ENCODE measurements around the gene ITIH1.

The ITIH1 gene

DNA sequence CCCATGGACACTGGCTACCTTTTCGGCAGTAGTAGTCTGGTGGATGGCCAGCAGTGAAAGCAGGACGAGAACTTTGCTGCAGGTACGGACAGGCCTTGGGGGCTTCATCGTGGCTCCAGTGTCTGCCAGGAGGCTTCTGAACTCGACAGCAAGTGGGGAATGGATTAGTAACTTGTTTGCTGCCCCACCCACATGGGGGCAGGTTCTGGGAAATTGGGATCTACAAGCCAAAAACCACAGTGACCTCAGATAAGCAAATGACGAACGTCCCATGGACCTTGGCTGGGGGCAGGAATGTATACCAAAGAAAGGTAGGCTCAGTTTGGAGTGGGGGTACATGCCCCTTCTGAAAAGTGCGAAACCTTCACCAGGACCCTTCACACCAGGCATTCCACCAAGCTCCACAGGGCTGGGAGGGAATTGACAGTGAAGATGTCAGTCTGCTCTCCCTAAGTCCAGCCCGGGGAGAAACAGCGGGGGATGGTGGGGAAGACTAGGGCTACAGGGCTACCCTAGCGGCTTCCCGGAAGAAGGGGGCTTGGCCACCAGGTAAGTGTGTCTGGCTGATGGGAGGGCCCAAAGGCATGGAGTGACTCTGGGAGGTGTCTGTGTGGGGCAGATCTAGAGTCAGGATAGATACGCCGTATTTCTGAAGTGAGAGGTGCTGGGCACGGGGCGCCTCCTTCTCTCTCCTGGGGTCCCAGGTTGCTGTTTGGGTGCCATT lies 53.3 kb downstream of the ITIH1 start, which contains the start of gene ITIH4:
TSS of gene ITIH4 (minus strand) at position 138 of the 724 bp plus-strand sequence. CDS start at position 108, 30 bp downstream.
- Mint-ChIP-seq H3K4me1 (ENCODE audit: low read depth) (no peaks in the 10 kb centered on the region), H3K4me3 (no peak within 1 kb of the TSS), H3K36me3 (no peaks in the 10 kb centered on the region), H3K9me3 (ENCODE audit: low read depth) (no peaks in the 10 kb centered on the region), H3K27me3 (no peaks in the 10 kb centered on the region), H3K27ac (no peak within 1 kb of the TSS)

DNA sequence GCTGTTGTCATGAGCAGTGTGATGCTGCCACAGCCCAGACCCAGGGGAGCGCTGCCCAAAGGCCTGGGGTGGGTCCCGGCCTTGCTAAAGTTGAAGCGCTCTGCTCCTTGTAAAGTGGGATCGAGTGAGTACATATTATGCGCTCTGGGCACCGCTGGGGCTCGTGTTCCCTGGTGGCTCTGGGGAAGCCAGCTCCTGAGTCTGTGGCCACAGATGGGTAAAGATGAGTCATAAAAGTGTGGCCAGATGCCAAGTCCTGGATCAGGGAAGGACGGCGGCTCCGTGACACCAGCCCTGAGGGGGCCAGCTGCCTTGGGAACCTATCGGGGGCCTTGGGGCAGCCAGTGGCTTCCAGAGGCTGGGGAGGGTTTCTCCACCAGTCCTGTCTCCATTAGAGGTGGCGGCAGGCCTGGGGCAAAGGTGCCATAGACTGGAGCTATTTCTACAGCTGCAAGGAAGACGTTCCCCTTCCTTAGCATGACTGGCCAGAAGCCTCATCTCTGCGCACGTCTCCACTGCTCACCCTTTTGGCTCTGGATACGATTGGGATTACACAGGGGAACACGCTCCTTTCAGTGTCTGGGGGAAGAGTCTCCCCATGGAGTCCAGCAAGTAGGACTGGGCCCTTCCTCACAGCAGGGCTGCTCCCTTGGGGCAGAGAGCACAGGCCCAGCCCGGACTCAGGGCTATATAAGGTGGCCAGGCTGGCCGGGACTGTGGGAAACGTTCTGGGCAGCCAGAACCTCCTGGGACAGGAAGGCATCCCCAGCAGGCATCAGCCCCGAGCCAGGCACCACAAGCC lies 54.3 kb downstream of the ITIH1 start:
- H3K27ac Mint-ChIP-seq, result no peak overlapping the region
- H3K9me3 Mint-ChIP-seq (ENCODE audit: low read depth), result no peaks in the 10 kb centered on the region
- no peaks in the 10 kb centered on the region for H3K4me1 Mint-ChIP-seq (ENCODE audit: low read depth)
- H3K4me3 Mint-ChIP-seq, result no peak overlapping the region
- no peaks in the 10 kb centered on the region for H3K27me3 Mint-ChIP-seq
- H3K36me3 Mint-ChIP-seq, result no peaks in the 10 kb centered on the region

DNA sequence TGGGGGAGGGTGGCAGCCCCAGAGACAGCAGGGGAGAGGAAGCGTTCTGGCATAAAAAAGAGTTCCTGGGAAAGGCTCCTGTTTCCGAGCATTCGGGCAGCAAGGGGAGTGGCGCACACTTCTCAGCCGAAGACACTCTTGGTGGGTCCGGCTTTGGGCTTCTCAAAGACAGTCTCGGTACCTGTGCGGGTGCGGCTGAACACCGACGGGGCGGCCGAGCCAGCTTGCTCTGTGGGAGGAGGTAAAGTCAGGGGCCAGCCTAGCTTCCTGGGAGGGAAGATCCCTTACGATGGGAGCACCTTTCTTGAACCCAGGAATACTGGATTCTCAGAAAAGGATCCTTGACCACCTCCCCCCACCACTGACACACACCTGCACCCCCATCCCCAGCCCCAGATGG lies 55.8 kb downstream of the ITIH1 start:
- H3K4me3 Mint-ChIP-seq, result no peak overlapping the region
- H3K27me3 Mint-ChIP-seq, result no peaks in the 10 kb centered on the region
- H3K9me3 Mint-ChIP-seq (ENCODE audit: low read depth), result no peaks in the 10 kb centered on the region
- H3K4me1 Mint-ChIP-seq (ENCODE audit: low read depth), result peaks cover 4% of the 10 kb centered on the region
- H3K27ac Mint-ChIP-seq, result no peak overlapping the region
- no peaks in the 10 kb centered on the region for H3K36me3 Mint-ChIP-seq

DNA sequence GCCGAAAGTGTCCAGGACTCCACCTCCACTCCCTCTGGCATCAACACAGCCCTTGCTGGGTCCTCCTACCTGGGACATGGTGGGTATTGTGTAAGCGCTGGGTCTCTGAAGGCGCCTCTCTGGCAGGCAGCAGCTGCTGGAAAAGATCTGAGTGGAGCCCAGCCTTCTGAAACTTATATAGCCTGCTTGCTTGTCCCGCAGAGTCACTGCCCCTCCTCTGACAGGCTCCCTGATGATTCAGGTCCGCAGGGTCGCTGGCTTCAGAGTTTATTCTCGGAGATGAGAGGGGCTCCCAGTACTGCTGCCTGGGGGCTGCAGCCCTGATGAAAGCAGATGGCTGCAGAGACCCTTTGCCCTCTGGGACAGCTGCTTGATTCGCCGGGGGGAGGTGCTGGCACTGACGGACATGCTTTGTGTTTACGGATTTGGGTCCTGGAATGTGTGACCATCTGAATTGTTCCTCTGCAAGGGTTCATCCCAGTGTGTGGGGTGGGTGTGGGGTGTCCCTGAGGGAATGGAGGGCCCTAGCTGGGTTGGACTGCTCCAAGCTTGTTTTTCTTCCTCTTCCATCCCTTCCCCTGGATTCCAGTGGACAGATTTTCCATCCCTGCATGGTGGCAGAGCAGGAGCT lies 57.6 kb downstream of the ITIH1 start, which contains the start of gene MUSTN1:
TSS of gene MUSTN1 (minus strand) at position 149 of the 631 bp plus-strand sequence. CDS start at position 78, 71 bp downstream.
- peaks cover 16% of the 10 kb centered on the region for H3K4me1 Mint-ChIP-seq (ENCODE audit: low read depth)
- H3K27me3 Mint-ChIP-seq, result no peaks in the 10 kb centered on the region
- H3K36me3 Mint-ChIP-seq, result no peaks in the 10 kb centered on the region
- no peaks in the 10 kb centered on the region for H3K9me3 Mint-ChIP-seq (ENCODE audit: low read depth)
- H3K4me3 Mint-ChIP-seq, result no peak within 1 kb of the TSS
- no peak within 1 kb of the TSS for H3K27ac Mint-ChIP-seq

- Mint-ChIP-seq H3K27me3 (no peaks in the 10 kb centered on the region), H3K27ac (no peak overlapping the region), H3K9me3 (ENCODE audit: low read depth) (no peaks in the 10 kb centered on the region), H3K4me1 (ENCODE audit: low read depth) (peaks cover 16% of the 10 kb centered on the region), H3K36me3 (no peaks in the 10 kb centered on the region), H3K4me3 (no peak overlapping the region)
Observed at GRCh38 chr3:52835766-52836470, 58.5 kb downstream of the ITIH1 start.

DNA sequence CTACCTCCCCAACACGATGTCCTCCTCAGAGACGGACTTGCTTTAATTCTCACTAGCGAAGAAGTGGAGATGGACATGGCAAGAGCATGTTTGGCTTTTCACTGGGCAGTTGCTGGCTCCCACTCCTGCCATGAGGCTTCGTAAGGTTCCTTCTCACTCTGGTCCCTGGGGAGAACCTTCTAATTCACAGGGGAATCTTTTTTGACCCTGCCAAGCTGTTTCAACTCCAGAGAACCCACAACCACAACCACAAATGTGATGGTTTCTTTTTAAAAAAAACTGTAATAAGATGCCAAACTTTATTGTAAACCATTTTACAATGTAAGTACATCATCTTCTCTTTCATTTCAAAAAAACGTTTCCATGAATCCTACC lies 59.1 kb downstream of the ITIH1 start:
- Mint-ChIP-seq H3K4me1 (ENCODE audit: low read depth) (peaks cover 16% of the 10 kb centered on the region), H3K4me3 (no peak overlapping the region), H3K27ac (no peak overlapping the region), H3K36me3 (no peaks in the 10 kb centered on the region), H3K27me3 (no peaks in the 10 kb centered on the region), H3K9me3 (ENCODE audit: low read depth) (no peaks in the 10 kb centered on the region)

- Mint-ChIP-seq H3K27me3 (no peaks in the 10 kb centered on the region), H3K36me3 (no peaks in the 10 kb centered on the region), H3K27ac (no peak overlapping the region), H3K4me1 (ENCODE audit: low read depth) (peaks cover 16% of the 10 kb centered on the region), H3K9me3 (ENCODE audit: low read depth) (no peaks in the 10 kb centered on the region), H3K4me3 (no peak overlapping the region)
Observed at GRCh38 chr3:52836986-52837385, 59.6 kb downstream of the ITIH1 start.

DNA sequence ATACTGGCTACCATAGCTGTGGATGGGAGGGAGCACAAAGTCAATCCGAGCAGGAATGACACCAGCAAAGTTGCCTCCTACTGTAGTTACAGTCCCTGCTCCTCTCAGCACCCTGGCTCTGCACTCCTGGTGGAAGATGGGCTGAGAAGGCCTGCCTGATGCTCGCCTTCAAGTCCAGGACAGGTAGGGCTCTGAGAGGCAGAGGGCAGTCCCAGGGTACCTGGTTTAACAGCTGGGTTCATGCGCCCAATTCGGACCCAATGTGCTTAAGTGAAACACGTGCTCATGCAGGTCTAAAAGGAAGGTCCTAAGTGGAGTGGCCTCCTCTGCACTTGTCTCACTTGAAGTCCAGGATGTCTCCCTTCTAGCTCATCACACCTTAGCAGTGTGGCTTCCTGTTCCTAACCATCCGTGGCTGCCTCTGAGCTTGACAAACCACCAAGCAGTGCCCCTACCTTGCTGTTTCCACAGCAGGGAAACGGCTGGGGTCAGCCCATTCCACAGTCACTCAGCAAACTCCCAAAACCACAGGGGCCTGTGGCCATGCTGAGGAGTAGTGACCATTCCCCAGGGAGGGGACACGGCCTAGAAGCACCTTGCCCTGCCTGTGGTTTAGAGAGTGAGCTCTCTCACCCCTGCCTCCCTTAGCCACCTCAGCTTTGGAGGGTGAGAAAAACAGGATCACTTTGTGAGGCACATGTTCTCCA lies 61.3 kb downstream of the ITIH1 start:
- H3K27ac Mint-ChIP-seq, result no peak overlapping the region
- no peak overlapping the region for H3K4me3 Mint-ChIP-seq
- no peaks in the 10 kb centered on the region for H3K36me3 Mint-ChIP-seq
- no peaks in the 10 kb centered on the region for H3K9me3 Mint-ChIP-seq (ENCODE audit: low read depth)
- no peaks in the 10 kb centered on the region for H3K27me3 Mint-ChIP-seq
- H3K4me1 Mint-ChIP-seq (ENCODE audit: low read depth), result peaks cover 16% of the 10 kb centered on the region

- no peak overlapping the region for H3K4me3 Mint-ChIP-seq
- peaks cover 16% of the 10 kb centered on the region for H3K4me1 Mint-ChIP-seq (ENCODE audit: low read depth)
- no peaks in the 10 kb centered on the region for H3K27me3 Mint-ChIP-seq
- no peaks in the 10 kb centered on the region for H3K36me3 Mint-ChIP-seq
- H3K9me3 Mint-ChIP-seq (ENCODE audit: low read depth), result no peaks in the 10 kb centered on the region
- H3K27ac Mint-ChIP-seq, result no peak overlapping the region
Observed at GRCh38 chr3:52839268-52839575, 61.8 kb downstream of the ITIH1 start.

DNA sequence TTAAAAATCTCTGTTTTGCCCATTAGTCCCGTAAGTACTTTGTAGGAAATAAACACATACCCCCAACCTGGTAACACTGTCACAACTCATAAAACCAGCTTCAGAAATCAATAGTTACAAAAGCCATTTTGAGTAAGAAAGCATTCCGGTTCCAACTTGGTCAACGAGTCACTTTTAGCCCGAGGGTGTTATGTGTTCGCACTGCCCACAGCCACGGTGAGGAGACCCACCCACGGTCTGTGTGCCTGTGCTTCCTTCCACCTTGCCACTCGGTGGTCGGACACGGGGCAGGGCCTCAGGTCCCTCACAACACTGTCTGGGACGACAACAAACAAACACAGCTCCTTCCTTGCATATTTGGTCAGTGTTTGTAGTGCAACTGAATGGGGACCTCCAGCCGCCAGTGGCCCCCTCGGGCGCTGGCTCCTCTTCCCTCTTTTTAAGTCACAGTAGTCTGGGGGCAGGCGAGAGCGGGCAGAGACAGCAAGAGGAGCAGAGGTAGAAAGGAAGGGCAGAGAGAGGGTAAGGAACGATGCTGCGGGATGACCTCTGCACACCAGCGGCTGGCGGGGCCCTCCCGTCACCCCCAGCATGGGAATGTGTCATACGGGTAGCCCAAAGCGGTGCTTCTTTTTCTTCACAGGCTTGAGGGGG lies 62.6 kb downstream of the ITIH1 start:
- H3K4me1 Mint-ChIP-seq (ENCODE audit: low read depth), result peaks cover 16% of the 10 kb centered on the region
- no peak overlapping the region for H3K4me3 Mint-ChIP-seq
- H3K9me3 Mint-ChIP-seq (ENCODE audit: low read depth), result no peaks in the 10 kb centered on the region
- H3K27ac Mint-ChIP-seq, result no peak overlapping the region
- no peaks in the 10 kb centered on the region for H3K27me3 Mint-ChIP-seq
- H3K36me3 Mint-ChIP-seq, result peaks cover 2% of the 10 kb centered on the region

GRCh38 chr3:52841211-52841980 lies 64.0 kb downstream of the ITIH1 start:
- Mint-ChIP-seq H3K27ac (no peak overlapping the region), H3K27me3 (no peaks in the 10 kb centered on the region), H3K4me3 (no peak overlapping the region), H3K9me3 (ENCODE audit: low read depth) (no peaks in the 10 kb centered on the region), H3K36me3 (peaks cover 2% of the 10 kb centered on the region), H3K4me1 (ENCODE audit: low read depth) (peaks cover 16% of the 10 kb centered on the region)
